IMR-90 (cell line): Measurements from ENCODE around the gene NAT8. TPM values are rescaled to one million over a fixed set of nuclear protein-coding genes. Genes with fewer than 3 reads are reported as not detected.

Experiments
- ATAC-seq: fragments of 200-7000 bp; cut with Tn5 transposase; 2 replicates; pipeline ENCODE4 v1.9.1; 2020; ENCODE audit warnings: low read depth, mild to moderate bottlenecking, moderate library complexity
- BruUV-seq: library from RNA; stranded (reverse); fragments of 400-500 nt; replicated peaks from 2 replicates; lab custom pipeline; 2021; lab: Mats Ljungman, UMichigan
- CTCF ChIA-PET: fragments of 300-600 bp; formaldehyde crosslinking; extraction: SDS; loops from one replicate; lab custom pipeline; 2021; ENCODE audit warnings: antibody characterized with exemption; lab: Yijun Ruan, JAX
- POLR2A ChIA-PET: fragments of 300-600 bp; sonication (Branson Sonifier 250); formaldehyde crosslinking; loops from one replicate; lab custom pipeline; 2022; ENCODE audit warnings: antibody characterized with exemption; ENCODE audit not compliant: unreplicated experiment; lab: Charles Lee
- DNase-seq: peaks from one replicate; pipeline ENCODE4 v3.0.0; 2013
- H2AFZ ChIP-seq: replicated peaks from 2 replicates; pipeline ENCODE3; 2013; ENCODE audit warnings: low read length, mild to moderate bottlenecking; ENCODE audit not compliant: poor library complexity
- H2AK5ac ChIP-seq: 2 replicates; pipeline ENCODE4 v1.6.1; 2013; ENCODE audit warnings: low read depth, low read length, inconsistent platforms
- H2AK9ac ChIP-seq: replicated peaks from 2 replicates; pipeline ENCODE3; 2013; ENCODE audit warnings: mild to moderate bottlenecking, low read depth, low read length, moderate library complexity; ENCODE audit not compliant: poor library complexity
- H2BK120ac ChIP-seq: 2 replicates; pipeline ENCODE4 v1.6.1; 2013; ENCODE audit warnings: low read depth, low read length, inconsistent platforms
- H2BK15ac ChIP-seq: 3 replicates; pipeline ENCODE4 v1.6.1; 2013; ENCODE audit warnings: low read depth, low read length, inconsistent platforms
- H2BK20ac ChIP-seq: 2 replicates; pipeline ENCODE4 v1.6.1; 2013; ENCODE audit warnings: low read depth, mild to moderate bottlenecking, inconsistent platforms, low read length, moderate library complexity
- H2BK5ac ChIP-seq: 2 replicates; pipeline ENCODE4 v1.6.1; 2013; ENCODE audit warnings: mild to moderate bottlenecking, low read depth, low read length, inconsistent platforms; ENCODE audit not compliant: poor library complexity, severe bottlenecking
- H3K14ac ChIP-seq: replicated peaks from 2 replicates; pipeline ENCODE4 v1.6.1; 2013; ENCODE audit warnings: low read depth, low read length, inconsistent platforms
- H3K18ac ChIP-seq: 2 replicates; pipeline ENCODE4 v1.6.1; 2013; ENCODE audit warnings: low read depth, low read length, control low read depth
- H3K23ac ChIP-seq: 2 replicates; pipeline ENCODE4 v1.6.1; 2013; ENCODE audit warnings: low read depth, low read length, inconsistent platforms
- H3K27ac ChIP-seq: 2 replicates; pipeline ENCODE4 v1.5.1; 2013; ENCODE audit warnings: mild to moderate bottlenecking, control low read depth, low read length; ENCODE audit not compliant: insufficient read depth
- H3K27me3 ChIP-seq: 2 replicates; pipeline ENCODE4 v1.6.1; 2013; ENCODE audit warnings: low read length; ENCODE audit not compliant: control insufficient read depth, insufficient read depth
- H3K36me3 ChIP-seq: 2 replicates; pipeline ENCODE4 v1.6.1; 2013; ENCODE audit warnings: low read length, mixed read lengths; ENCODE audit not compliant: control insufficient read depth, insufficient read depth
- H3K4ac ChIP-seq: 2 replicates; pipeline ENCODE4 v1.6.1; 2013; ENCODE audit warnings: low read depth, low read length, inconsistent platforms
- H3K4me1 ChIP-seq: 2 replicates; pipeline ENCODE4 v1.6.1; 2013; ENCODE audit warnings: low read length, mixed read lengths; ENCODE audit not compliant: control insufficient read depth, insufficient read depth
- H3K4me2 ChIP-seq: 2 replicates; pipeline ENCODE4 v1.6.1; 2013; ENCODE audit warnings: low read depth, mild to moderate bottlenecking, control low read depth, low read length, moderate library complexity
- H3K4me3 ChIP-seq: 2 replicates; pipeline ENCODE4 v1.5.1; 2013; ENCODE audit warnings: low read depth, mild to moderate bottlenecking, control low read depth, low read length, moderate library complexity; ENCODE audit not compliant: insufficient read depth
- H3K56ac ChIP-seq: 2 replicates; pipeline ENCODE4 v1.6.1; 2013; ENCODE audit warnings: low read length, inconsistent platforms; ENCODE audit not compliant: insufficient read depth; ENCODE audit errors: extremely low read depth
- H3K79me1 ChIP-seq, 2 experiments: 2 replicates each; pipeline ENCODE4 v1.6.1; 2013; ENCODE audit warnings: low read length in 2 of 2, inconsistent platforms in 1 of 2, low read depth in 1 of 2
- H3K9ac ChIP-seq: 2 replicates; pipeline ENCODE4 v1.6.1; 2013; ENCODE audit warnings: low read depth, low read length, control low read depth
- H3K9me1 ChIP-seq: 2 replicates; pipeline ENCODE4 v1.6.1; 2013; ENCODE audit warnings: low read length, inconsistent platforms; ENCODE audit not compliant: insufficient read depth
- H3K9me3 ChIP-seq: 2 replicates; pipeline ENCODE4 v1.6.1; 2013; ENCODE audit warnings: low read length; ENCODE audit not compliant: control insufficient read depth, insufficient read depth
- H4K20me1 ChIP-seq: 2 replicates; pipeline ENCODE4 v1.6.1; 2013; ENCODE audit warnings: low read length, inconsistent platforms; ENCODE audit not compliant: insufficient read depth
- H4K5ac ChIP-seq: 2 replicates; pipeline ENCODE4 v1.6.1; 2013; ENCODE audit warnings: mild to moderate bottlenecking, low read depth, low read length, control low read depth
- H4K8ac ChIP-seq, 2 experiments: 2 replicates each; pipeline ENCODE4 v1.6.1; 2013; ENCODE audit warnings: low read depth in 2 of 2, low read length in 2 of 2, control low read depth in 1 of 2, inconsistent platforms in 1 of 2
- H4K91ac ChIP-seq: 2 replicates; pipeline ENCODE4 v1.6.1; 2013; ENCODE audit warnings: low read depth, low read length, inconsistent platforms; ENCODE audit not compliant: insufficient read depth
- CHD1 ChIP-seq: IDR thresholded peaks from 2 replicates; pipeline ENCODE4 v1.6.1; 2012; ENCODE audit warnings: low read depth, low read length, improper control_type of control experiment
- FOS ChIP-seq: fragments of 150-350 bp; IDR thresholded peaks from 2 replicates; pipeline ENCODE4 v1.6.1; 2016; ENCODE audit warnings: low read depth, low read length
- WGBS, 2 experiments: methylation state at CpG; one replicate each; pipeline versions ENCODE4 v1.1.5 to v1.1.7; 2013; ENCODE audit warnings: missing lambda C conversion rate in 2 of 2; ENCODE audit not compliant: insufficient read length in 1 of 2; ENCODE audit errors: extremely low coverage in 2 of 2; 5-methylcytosine and 5-hydroxymethylcytosine counted together
- dilution Hi-C: fragments of 300-500 bp; cut with HindIII; formaldehyde crosslinking; loops from one replicate; pipeline ENCODE4 v1.14.3; 2018; ENCODE audit warnings: low sequenced_read_pairs; ENCODE audit not compliant: unreplicated experiment
- in situ Hi-C: fragments of 300-500 bp; cut with MboI; formaldehyde crosslinking; loops from 3 replicates; pipeline ENCODE4 v1.14.3; 2019; ENCODE audit warnings: low sequenced_read_pairs, inconsistent platforms, mixed read lengths
- intact Hi-C: fragments of 100-400 bp; cut with micrococcal nuclease; formaldehyde crosslinking; loops from 2 replicates; pipeline ENCODE4 v1.10.0; 2022
- polyA plus RNA-seq, 3 experiments: library from polyadenylated mRNA; depleted of rRNA; stranded (reverse); fragments of >200 nt; gene quantifications; 2 replicates each; pipeline ENCODE4 v1.2.3, GENCODE V29; 2012; ENCODE audit warnings: low replicate concordance in 1 of 3
- total RNA-seq: library from RNA; depleted of rRNA; stranded (reverse); fragments of >200 nt; gene quantifications from 2 replicates; pipeline ENCODE4 v1.2.3, GENCODE V29; 2012

Gene NAT8
- total and polyA plus RNA-seq, 2 of the 4 experiments (the other 2 are of a cell fraction) = not detected

- H3K4ac ChIP-seq = no peak overlapping the region
- no peak overlapping the region for H3K9ac ChIP-seq
- no peak overlapping the region for H3K18ac ChIP-seq
- H3K9me1 ChIP-seq = no peaks in the 10 kb centered on the region
- BruUV-seq = no TSS peak
- no CpG with 5 or more reads among the region's 3 CpGs for WGBS, 2 experiments
- H3K4me1 ChIP-seq = no peaks in the 10 kb centered on the region
- no peaks in the 10 kb centered on the region for H3K79me1 ChIP-seq
- no peak overlapping the region for H3K56ac ChIP-seq
- H3K27me3 ChIP-seq = no peaks in the 10 kb centered on the region
- H2AK5ac ChIP-seq = no peak overlapping the region
- no peaks in the 10 kb centered on the region for H3K9me3 ChIP-seq
- no peak overlapping the region for H4K5ac ChIP-seq
- H2AFZ ChIP-seq = no peak overlapping the region
- no peak overlapping the region for H2BK120ac ChIP-seq
- ChIA-PET POLR2A (no interaction called here), CTCF (interaction anchor here (1.1 kb wide), 1 partner anchor 13 kb away, joined by 3 read pairs; no protein-coding TSS in a partner anchor)
- H3K4me2 ChIP-seq = no peak overlapping the region
- ATAC-seq = no peak
- TF ChIP-seq FOS (no peak), CHD1 (no peak)
- no peak overlapping the region for H4K91ac ChIP-seq
- H2BK5ac ChIP-seq = no peak overlapping the region
- H2BK20ac ChIP-seq = no peak overlapping the region
- H2AK9ac ChIP-seq = no peak overlapping the region
- no peak overlapping the region for H3K27ac ChIP-seq
- H4K20me1 ChIP-seq = no peaks in the 10 kb centered on the region
- H3K4me3 ChIP-seq = no peak overlapping the region
- DNase-seq = no peak
- in situ Hi-C loops (no loop called here), dilution Hi-C loops (no loop called here), intact Hi-C loops (no loop called here)
- no peak overlapping the region for H3K14ac ChIP-seq
- H3K36me3 ChIP-seq = no peaks in the 10 kb centered on the region; the same call in 1 of the 2 replicates
- no peak overlapping the region for H2BK15ac ChIP-seq
- no peak overlapping the region for H3K23ac ChIP-seq
- H4K8ac ChIP-seq = no peak overlapping the region
Measured at GRCh38 chr2:73610111-73610510, 32.1 kb downstream of the NAT8 start.
